ENCODE results near the gene LMF1. TPM values are rescaled to one million over a fixed set of nuclear protein-coding genes. Genes with fewer than 3 reads are reported as not detected.

Gene LMF1
- polyA plus RNA-seq, 1 donor from 2014 or later, result 16.2 TPM

- no peak overlapping the region for H2AFZ ChIP-seq (ENCODE audit: low read depth, low read length)
- no peak overlapping the region for H3K4me2 ChIP-seq (ENCODE audit: low read length)
- H3K9me2 ChIP-seq (ENCODE audit: insufficient read depth, low read length), result no peaks in the 10 kb centered on the region
- H3K36me3 ChIP-seq (ENCODE audit: insufficient read depth, low read length), result no peaks in the 10 kb centered on the region
- TF ChIP-seq RAD21 (conservative IDR thresholded peaks at IDR 0.05) (no peak), REST (IDR thresholded peaks at IDR 0.05; ENCODE audit: borderline replicate concordance) (no peak), SMC3 (conservative IDR thresholded peaks at IDR 0.05; ENCODE audit: poor library complexity) (no peak), MXI1 (conservative IDR thresholded peaks at IDR 0.05; ENCODE audit: poor library complexity, severe bottlenecking) (no peak), TAF1 (IDR thresholded peaks at IDR 0.05; ENCODE audit: low read depth) (no peak), EZH2 (IDR thresholded peaks at IDR 0.05; ENCODE audit: borderline replicate concordance, insufficient read depth, low read length, poor library complexity, severe bottlenecking) (no peak), POLR2AphosphoS5 (IDR thresholded peaks at IDR 0.05) (no peak), EP300 (conservative IDR thresholded peaks at IDR 0.05; ENCODE audit: poor library complexity, severe bottlenecking) (no peak), CTCF (IDR thresholded peaks at IDR 0.05; ENCODE audit: poor library complexity, severe bottlenecking) (no peak)
- no peaks in the 10 kb centered on the region for H3F3A ChIP-seq (ENCODE audit: insufficient read depth, low read length, poor library complexity, severe bottlenecking)
- H3K79me2 ChIP-seq (replicated peaks; ENCODE audit: insufficient read depth, low read length), result no peaks in the 10 kb centered on the region
- H3K4me3 ChIP-seq (ENCODE audit: low read length), result no peak overlapping the region
- no peaks in the 10 kb centered on the region for H3K27me3 ChIP-seq (ENCODE audit: insufficient read depth, low read depth, low read length)
- H4K20me1 ChIP-seq (ENCODE audit: insufficient read depth), result no peaks in the 10 kb centered on the region
- no peak overlapping the region for H3K27ac ChIP-seq (ENCODE audit: low read length)
- H3K9ac ChIP-seq (ENCODE audit: low read length), result no peak overlapping the region
- H3K9me3 ChIP-seq (ENCODE audit: low read length), result peaks cover 26% of the 10 kb centered on the region
These were observed 119.5 kb downstream of the LMF1 start for GRCh38 chr16:851209-851810.

DNA sequence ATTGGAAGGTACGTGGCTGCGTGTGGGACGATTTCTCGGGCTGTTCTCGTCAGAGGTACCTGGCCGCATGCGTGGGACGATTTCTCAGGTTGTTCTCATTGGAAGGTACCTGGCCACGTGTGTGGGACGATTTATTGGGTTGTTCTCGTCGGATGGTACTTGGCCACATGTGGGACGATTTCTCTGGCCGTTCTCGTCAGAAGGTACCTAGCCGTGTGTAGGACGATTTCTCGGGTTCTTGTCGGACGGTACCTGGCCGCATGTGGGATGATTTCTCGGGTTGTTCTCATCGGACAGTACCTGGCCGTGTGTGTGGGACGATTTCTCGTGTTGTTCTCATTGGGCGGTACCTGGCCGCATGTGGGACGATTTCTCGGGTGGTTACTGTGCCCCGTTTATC, 120.1 kb downstream of the LMF1 start:
- no peaks in the 10 kb centered on the region for H3K9me2 ChIP-seq (ENCODE audit: insufficient read depth, low read length)
- H3K27me3 ChIP-seq (ENCODE audit: insufficient read depth, low read depth, low read length), result no peaks in the 10 kb centered on the region
- H3K4me3 ChIP-seq (ENCODE audit: low read length), result no peak overlapping the region
- H4K20me1 ChIP-seq (ENCODE audit: insufficient read depth), result no peaks in the 10 kb centered on the region
- H3K79me2 ChIP-seq (replicated peaks; ENCODE audit: insufficient read depth, low read length), result no peaks in the 10 kb centered on the region
- H3K9ac ChIP-seq (ENCODE audit: low read length), result no peak overlapping the region
- no peak overlapping the region for H2AFZ ChIP-seq (ENCODE audit: low read depth, low read length)
- no peaks in the 10 kb centered on the region for H3F3A ChIP-seq (ENCODE audit: insufficient read depth, low read length, poor library complexity, severe bottlenecking)
- peaks cover 26% of the 10 kb centered on the region for H3K9me3 ChIP-seq (ENCODE audit: low read length)
- no peaks in the 10 kb centered on the region for H3K36me3 ChIP-seq (ENCODE audit: insufficient read depth, low read length)
- TF ChIP-seq POLR2AphosphoS5 (IDR thresholded peaks at IDR 0.05), result no peak
- TF ChIP-seq RAD21 (conservative IDR thresholded peaks at IDR 0.05), result no peak
- no peak for TF ChIP-seq EP300 (conservative IDR thresholded peaks at IDR 0.05; ENCODE audit: poor library complexity, severe bottlenecking)
- TF ChIP-seq CTCF (IDR thresholded peaks at IDR 0.05; ENCODE audit: poor library complexity, severe bottlenecking), result no peak
- TF ChIP-seq REST (IDR thresholded peaks at IDR 0.05; ENCODE audit: borderline replicate concordance), result no peak
- no peak for TF ChIP-seq MXI1 (conservative IDR thresholded peaks at IDR 0.05; ENCODE audit: poor library complexity, severe bottlenecking)
- no peak for TF ChIP-seq EZH2 (IDR thresholded peaks at IDR 0.05; ENCODE audit: borderline replicate concordance, insufficient read depth, low read length, poor library complexity, severe bottlenecking)
- TF ChIP-seq TAF1 (IDR thresholded peaks at IDR 0.05; ENCODE audit: low read depth), result no peak
- no peak for TF ChIP-seq SMC3 (conservative IDR thresholded peaks at IDR 0.05; ENCODE audit: poor library complexity)
- no peak overlapping the region for H3K4me2 ChIP-seq (ENCODE audit: low read length)
- no peak overlapping the region for H3K27ac ChIP-seq (ENCODE audit: low read length)

Data from neural cell (in vitro differentiated cells).